ENCODE results near the gene TTC39C. TPM values are rescaled to one million over a fixed set of nuclear protein-coding genes. Genes with fewer than 3 reads are reported as not detected.

Gene TTC39C
- total and polyA plus RNA-seq, 12 donors, result 3.5 to 8.1 (median 5.2) TPM

DNA sequence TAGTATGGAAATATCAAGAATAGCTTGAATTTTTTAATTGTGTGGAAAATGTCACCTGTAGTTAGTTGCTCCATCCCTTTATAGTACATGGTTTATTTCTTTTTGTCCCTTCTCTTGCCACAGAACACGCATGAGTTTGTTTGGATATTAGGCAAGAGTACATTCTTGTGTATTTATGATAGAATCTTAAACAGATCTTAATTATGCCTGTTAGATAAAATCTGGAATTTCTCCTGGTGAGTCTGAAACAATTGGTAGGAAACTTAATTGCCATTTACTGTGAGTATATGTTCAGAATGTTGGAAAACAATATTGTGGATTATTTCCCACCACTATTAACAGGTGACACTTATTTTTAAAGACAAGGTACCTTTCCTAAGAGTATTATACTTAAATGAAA, 94.1 kb downstream of the TTC39C start:
- no peaks in the 10 kb centered on the region for H3K27me3 ChIP-seq
- no peak overlapping the region for H3K27ac ChIP-seq
- intact Hi-C loops (cut with DNase I), result no loop called here
- no peak for DNase-seq
- peaks cover 0 to under 1% (median 0%) of the 10 kb centered on the region in 9 donors for H3K36me3 ChIP-seq
- 91 to 98% methylated on average over 1 of the region's 1 CpG for WGBS, 2 donors
- no peak overlapping the region for H3K4me3 ChIP-seq
- H3K4me1 ChIP-seq, result peaks cover 0 to 5% (median 0%) of the 10 kb centered on the region in 9 donors
- H3K9me3 ChIP-seq, result no peaks in the 10 kb centered on the region
- ATAC-seq, result no peak
- TF ChIP-seq, protein P1, sequence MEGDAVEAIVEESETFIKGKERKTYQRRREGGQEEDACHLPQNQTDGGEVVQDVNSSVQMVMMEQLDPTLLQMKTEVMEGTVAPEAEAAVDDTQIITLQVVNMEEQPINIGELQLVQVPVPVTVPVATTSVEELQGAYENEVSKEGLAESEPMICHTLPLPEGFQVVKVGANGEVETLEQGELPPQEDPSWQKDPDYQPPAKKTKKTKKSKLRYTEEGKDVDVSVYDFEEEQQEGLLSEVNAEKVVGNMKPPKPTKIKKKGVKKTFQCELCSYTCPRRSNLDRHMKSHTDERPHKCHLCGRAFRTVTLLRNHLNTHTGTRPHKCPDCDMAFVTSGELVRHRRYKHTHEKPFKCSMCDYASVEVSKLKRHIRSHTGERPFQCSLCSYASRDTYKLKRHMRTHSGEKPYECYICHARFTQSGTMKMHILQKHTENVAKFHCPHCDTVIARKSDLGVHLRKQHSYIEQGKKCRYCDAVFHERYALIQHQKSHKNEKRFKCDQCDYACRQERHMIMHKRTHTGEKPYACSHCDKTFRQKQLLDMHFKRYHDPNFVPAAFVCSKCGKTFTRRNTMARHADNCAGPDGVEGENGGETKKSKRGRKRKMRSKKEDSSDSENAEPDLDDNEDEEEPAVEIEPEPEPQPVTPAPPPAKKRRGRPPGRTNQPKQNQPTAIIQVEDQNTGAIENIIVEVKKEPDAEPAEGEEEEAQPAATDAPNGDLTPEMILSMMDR (IDR thresholded peaks at IDR 0.05), result no peak

DNA sequence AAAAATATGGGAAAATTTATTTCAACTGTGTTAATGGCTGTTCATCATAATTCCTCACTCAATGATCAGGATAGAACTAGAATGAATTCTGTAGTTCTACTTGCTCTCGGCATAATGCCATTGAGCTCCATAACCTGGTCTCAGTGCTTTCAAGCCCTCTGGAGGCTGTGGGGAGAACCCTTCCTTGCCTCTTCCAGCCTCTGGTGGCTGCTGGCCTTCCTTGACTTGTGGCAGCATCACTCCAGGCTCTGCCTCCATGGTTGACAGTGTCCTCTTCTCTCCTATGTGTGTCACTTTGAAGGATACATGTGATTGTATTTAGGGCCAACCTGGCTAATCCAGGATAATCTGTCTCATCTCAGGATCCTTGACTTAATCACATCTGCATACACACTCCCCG, 97.4 kb downstream of the TTC39C start:
- H3K27ac ChIP-seq, result no peak overlapping the region

DNA sequence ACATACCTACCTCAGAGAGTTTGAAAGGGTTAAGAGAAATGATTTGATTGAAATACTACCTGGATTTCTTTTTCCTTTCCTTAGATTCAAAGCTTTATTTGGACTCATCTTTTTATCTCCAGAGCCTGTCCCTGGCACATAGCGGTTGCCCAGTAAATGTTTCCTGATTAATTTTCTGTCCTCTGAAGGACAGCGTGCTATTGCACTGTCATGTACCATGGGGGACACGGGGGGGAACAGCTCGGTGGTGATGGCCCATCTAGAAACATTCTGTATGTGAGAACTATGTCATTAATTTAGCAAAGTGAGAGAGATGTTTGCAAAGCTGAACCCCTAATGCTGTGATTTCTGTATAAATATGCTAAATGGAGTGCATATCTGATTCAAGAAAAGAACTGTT, 97.9 kb downstream of the TTC39C start:
- DNase-seq (no peak), ATAC-seq (peak in 1 of 8 donors; percentile 81)
- no peak overlapping the region for H3K4me3 ChIP-seq
- TF ChIP-seq, protein P1 (IDR thresholded peaks at IDR 0.05), result no peak
- H3K9me3 ChIP-seq, result no peaks in the 10 kb centered on the region
- intact Hi-C loops (cut with DNase I), result loop anchor here in 7 of 10 donors (5.0 to 10.0 kb wide), 7 partner anchors 95 to 488 kb away; partner anchors contain the start of gene TTC39C (in 1 of the 7)
- WGBS, 2 donors, result 83 to 92% methylated on average over 4 of the region's 4 CpGs
- peaks cover 0 to 7% (median 0%) of the 10 kb centered on the region in 9 donors for H3K4me1 ChIP-seq
- peaks cover 0 to 18% (median 0%) of the 10 kb centered on the region in 9 donors for H3K36me3 ChIP-seq
- H3K27me3 ChIP-seq, result no peaks in the 10 kb centered on the region
- H3K27ac ChIP-seq, result no peak overlapping the region

More for the DNA sequence above, 97.4 kb downstream of the TTC39C start:
- intact Hi-C loops (cut with DNase I), result loop anchor here in 7 of 10 donors (5.0 to 10.0 kb wide), 7 partner anchors 95 to 487 kb away; partner anchors contain the start of gene TTC39C (in 1 of the 7)
- H3K27me3 ChIP-seq, result no peaks in the 10 kb centered on the region
- ATAC-seq, result peak in 1 of 8 donors; percentile 30
- TF ChIP-seq, protein P1 (IDR thresholded peaks at IDR 0.05), result no peak
- H3K4me1 ChIP-seq, result peaks cover 0 to 7% (median 0%) of the 10 kb centered on the region in 9 donors
- no peak overlapping the region for H3K4me3 ChIP-seq
- H3K9me3 ChIP-seq, result no peaks in the 10 kb centered on the region
- 94% methylated on average over 2 of the region's 2 CpGs for WGBS, 2 donors
- H3K36me3 ChIP-seq, result peaks cover 0 to 15% (median 0%) of the 10 kb centered on the region in 9 donors
- DNase-seq, result no peak

DNA sequence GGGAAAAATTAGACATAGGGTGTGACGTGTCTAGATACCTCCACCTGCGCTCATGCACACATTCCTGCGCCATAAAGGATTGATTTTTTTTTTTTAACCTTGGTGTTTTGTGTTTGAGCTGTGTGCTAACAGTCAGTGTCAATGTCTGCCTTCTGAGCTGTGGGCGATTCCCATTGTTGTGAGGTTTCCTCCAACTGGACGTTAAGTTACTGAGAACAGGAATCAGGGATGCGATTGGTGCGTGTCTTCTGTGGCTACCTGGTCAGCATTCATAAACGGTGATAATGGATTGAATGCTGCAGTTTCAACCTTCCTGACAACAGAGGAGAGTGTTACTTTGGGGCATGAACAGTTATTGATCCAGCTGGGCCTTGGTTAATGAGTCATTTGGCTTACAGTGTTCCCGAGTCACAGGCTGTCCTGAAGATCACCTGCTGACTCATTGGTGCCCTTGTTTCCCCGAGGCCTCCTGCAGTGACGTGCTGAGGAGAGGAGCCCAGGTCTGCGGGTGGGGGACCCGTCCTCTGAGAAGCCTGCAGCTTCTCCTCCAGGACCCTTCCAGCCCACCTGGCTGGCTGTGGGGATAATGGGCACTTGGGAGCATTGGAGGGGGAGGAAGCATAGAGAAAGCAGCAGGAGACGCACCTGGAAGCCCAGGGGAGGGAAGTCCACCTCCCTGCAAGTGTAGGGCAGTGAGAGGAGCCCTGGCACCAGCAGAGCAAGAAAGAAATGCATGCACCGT, 98.5 kb downstream of the TTC39C start:
- TF ChIP-seq, protein P1 (IDR thresholded peaks at IDR 0.05), result no peak
- H3K9me3 ChIP-seq, result no peaks in the 10 kb centered on the region
- ATAC-seq (peak in 1 of 8 donors; percentile 11), DNase-seq (no peak)
- no peaks in the 10 kb centered on the region for H3K27me3 ChIP-seq
- H3K36me3 ChIP-seq, result peaks cover 0 to 20% (median 0%) of the 10 kb centered on the region in 9 donors
- H3K4me3 ChIP-seq, result no peak overlapping the region
- no peak overlapping the region for H3K27ac ChIP-seq
- peaks cover 0 to 7% (median 0%) of the 10 kb centered on the region in 9 donors for H3K4me1 ChIP-seq
- 89 to 90% methylated on average over 15 of the region's 15 CpGs for WGBS, 2 donors
- intact Hi-C loops (cut with DNase I), result loop anchor here in 7 of 10 donors (5.0 to 10.0 kb wide), 7 partner anchors 96 to 488 kb away; partner anchors contain the start of gene TTC39C (in 1 of the 7)

Measured in heart right ventricle (tissue), 16 donors.